SKM-1 treated with dmso at 0.1 percent for 144 hours (cell line): ENCODE results near the gene ETF1.

ENCODE experiments used
- DNase-seq: peaks from one replicate; lab custom pipeline; 2025; ENCODE audit not compliant: unreplicated experiment; lab: John Stamatoyannopoulos, UW

Gene ETF1

GRCh38 chr5:138563340-138564118 lies 20.5 kb upstream of the ETF1 start:
- no peak for DNase-seq

- DNase-seq, result no peak
These were observed 17.9 kb upstream of the ETF1 start for GRCh38 chr5:138560971-138561370.

GRCh38 chr5:138559937-138560336 lies 16.9 kb upstream of the ETF1 start:
- no peak for DNase-seq

GRCh38 chr5:138557677-138558076 lies 14.6 kb upstream of the ETF1 start:
- no peak for DNase-seq

GRCh38 chr5:138554143-138554542 lies 11.1 kb upstream of the ETF1 start:
- DNase-seq, result no peak

GRCh38 chr5:138553437-138554095 lies 10.5 kb upstream of the ETF1 start:
- DNase-seq, result no peak

- DNase-seq, result no peak
These were observed 9.6 kb upstream of the ETF1 start for GRCh38 chr5:138552657-138553056.

GRCh38 chr5:138549414-138549813 lies 6.4 kb upstream of the ETF1 start:
- no peak for DNase-seq

GRCh38 chr5:138545919-138546562 lies 3.0 kb upstream of the ETF1 start:
- DNase-seq, result no peak

GRCh38 chr5:138544181-138545134 lies 1.4 kb upstream of the ETF1 start:
- DNase-seq, result no peak

- no peak for DNase-seq
These were observed 681 bp upstream of the ETF1 start for GRCh38 chr5:138543730-138544104.

- no peak for DNase-seq
These were observed 668 bp downstream of the ETF1 start for GRCh38 chr5:138542180-138542955.

- DNase-seq, result no peak
These were observed 1.4 kb downstream of the ETF1 start for GRCh38 chr5:138541511-138542179.

- no peak for DNase-seq
These were observed 3.2 kb downstream of the ETF1 start for GRCh38 chr5:138539791-138540190.

- no peak for DNase-seq
These were observed 4.0 kb downstream of the ETF1 start for GRCh38 chr5:138538943-138539627.

- no peak for DNase-seq
These were observed 6.2 kb downstream of the ETF1 start for GRCh38 chr5:138536665-138537315.

- DNase-seq, result no peak
These were observed 6.8 kb downstream of the ETF1 start for GRCh38 chr5:138536215-138536614.
